CD4-positive, alpha-beta T cell treated with Interleukin-10 for 1 hour (primary cell): ENCODE data around the gene SMYD3.

ENCODE experiments used
- DNase-seq: peaks from one replicate; pipeline ENCODE4 v3.0.0-alpha.2; 2020

Gene SMYD3

GRCh38 chr1:246208105-246208504 lies 299.0 kb downstream of the SMYD3 start:
- no peak for DNase-seq

DNA sequence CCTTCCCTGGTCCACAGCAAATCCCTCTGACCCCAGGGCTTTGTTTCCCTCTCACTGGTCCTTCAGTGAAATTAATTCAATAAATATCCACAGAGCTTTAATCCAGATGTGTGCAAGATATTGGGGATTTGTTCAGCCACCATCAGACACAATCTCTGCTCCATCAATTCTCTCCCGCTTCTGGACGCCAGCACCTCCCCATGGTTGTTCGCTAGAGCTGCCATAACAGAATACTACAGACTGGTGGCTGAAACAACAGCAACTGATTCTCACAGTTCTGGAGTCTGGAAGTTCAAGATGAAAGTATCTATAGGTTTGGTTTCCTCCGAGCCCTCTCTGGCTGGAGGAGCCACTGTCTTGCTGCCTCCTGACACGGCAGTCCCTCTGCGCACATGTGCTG lies 303.9 kb downstream of the SMYD3 start:
- no peak for DNase-seq

DNA sequence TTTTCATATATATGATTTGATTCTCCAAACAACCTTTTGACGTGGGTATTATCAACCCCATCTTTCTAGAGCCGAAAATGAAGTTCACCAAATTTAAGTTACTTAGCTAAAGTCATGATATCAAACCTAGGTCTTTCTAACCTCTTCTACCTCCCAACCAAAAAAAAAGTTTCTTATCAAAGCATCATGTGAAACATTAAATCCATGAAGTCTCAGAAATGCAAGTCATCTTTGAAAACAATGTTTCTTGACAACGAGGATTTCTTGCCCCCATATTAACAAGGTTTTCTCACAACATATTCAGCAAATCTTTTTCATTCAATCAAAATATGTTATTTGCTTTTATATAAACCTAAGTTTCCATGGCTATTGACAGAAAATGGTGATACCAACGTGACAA lies 306.3 kb downstream of the SMYD3 start:
- DNase-seq = no peak

- DNase-seq = no peak
Measured at GRCh38 chr1:246200225-246200624, 306.9 kb downstream of the SMYD3 start.

DNA sequence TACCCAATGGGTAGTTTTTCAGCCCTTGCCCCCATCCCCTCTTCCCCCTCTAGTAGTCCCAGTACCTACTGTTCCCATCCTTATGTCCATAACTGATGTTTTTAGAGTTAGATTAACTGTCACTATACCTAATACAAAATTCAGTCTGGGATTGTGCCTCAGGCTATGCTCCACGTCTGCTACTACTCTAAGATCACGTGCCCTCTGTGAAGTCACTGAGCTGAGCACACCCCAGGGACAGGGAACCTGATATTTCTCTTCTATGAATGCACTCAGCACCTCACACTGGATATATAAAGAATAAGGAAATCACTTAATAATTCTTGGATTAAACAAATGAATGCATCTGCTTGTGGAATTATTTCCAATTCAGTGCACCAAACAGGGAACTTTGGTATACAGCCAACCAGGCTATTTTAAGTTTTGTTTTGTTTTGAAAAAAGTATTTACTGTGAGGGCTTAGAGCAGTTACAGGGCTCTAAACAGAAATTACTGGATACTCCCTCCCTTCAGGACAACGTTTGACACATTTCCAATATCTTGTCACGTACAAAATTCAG lies 307.9 kb downstream of the SMYD3 start:
- no peak for DNase-seq

- no peak for DNase-seq
Measured at GRCh38 chr1:246198115-246198816, 308.8 kb downstream of the SMYD3 start.

GRCh38 chr1:246197076-246197475 lies 310.0 kb downstream of the SMYD3 start:
- no peak for DNase-seq

DNA sequence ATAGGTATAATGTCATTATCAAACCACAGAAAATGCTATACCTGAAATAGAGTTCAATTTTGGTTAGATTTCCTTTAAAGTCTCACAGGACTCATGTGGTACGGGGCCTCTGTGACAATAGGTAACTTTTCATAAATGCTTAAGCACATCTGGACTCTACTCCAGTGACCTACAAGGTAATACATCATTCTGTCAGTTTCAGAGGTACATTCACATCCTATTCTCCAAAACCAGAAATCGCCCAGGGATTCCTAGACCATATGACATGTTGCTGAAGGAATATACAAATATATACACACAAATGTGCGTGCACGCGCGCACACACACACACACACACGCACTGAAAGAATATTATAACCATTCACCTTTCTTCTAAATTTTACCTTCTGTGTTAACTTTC lies 311.8 kb downstream of the SMYD3 start:
- no peak for DNase-seq

DNA sequence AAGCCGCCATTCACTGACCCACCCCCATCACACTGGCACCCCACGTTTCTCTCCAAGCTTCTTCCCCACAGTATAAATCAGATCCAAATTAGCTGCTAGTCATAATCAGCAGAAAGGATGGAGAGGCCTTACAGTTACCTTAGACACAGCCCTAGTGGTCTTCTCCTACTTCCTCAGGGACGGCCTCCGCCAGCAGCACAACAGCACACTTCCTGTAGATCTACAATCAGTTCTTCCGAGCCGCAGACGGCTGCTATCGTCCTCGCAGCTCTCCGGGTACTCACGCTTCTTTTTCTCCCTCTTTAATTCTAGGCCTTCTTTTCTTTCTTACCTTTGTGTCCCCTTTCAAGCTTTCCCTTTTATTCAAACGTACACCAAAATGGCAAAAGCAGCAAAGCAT lies 313.5 kb downstream of the SMYD3 start:
- DNase-seq = no peak

GRCh38 chr1:246189126-246189525 lies 318.0 kb downstream of the SMYD3 start:
- DNase-seq = no peak

GRCh38 chr1:246187834-246188372 lies 319.2 kb downstream of the SMYD3 start:
- no peak for DNase-seq

DNA sequence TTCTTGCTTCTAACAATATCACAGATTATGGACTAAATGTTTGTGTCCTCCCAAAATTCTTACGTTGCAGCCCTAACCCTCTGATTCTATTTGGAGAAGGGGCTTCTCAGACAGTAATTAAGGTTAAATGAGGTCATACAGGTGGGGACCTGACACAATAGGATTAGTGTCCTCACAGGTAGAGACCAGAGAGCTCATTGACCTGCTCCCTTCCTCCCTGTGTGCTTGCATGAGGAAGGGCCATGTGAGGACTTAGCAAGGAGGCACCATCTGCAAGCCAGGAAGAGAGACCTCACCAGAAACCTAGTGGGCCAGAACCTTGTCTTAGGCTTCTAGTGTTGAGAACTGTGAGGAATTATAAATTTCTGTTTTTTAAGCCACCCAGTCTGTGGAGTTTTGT lies 322.6 kb downstream of the SMYD3 start:
- no peak for DNase-seq

DNA sequence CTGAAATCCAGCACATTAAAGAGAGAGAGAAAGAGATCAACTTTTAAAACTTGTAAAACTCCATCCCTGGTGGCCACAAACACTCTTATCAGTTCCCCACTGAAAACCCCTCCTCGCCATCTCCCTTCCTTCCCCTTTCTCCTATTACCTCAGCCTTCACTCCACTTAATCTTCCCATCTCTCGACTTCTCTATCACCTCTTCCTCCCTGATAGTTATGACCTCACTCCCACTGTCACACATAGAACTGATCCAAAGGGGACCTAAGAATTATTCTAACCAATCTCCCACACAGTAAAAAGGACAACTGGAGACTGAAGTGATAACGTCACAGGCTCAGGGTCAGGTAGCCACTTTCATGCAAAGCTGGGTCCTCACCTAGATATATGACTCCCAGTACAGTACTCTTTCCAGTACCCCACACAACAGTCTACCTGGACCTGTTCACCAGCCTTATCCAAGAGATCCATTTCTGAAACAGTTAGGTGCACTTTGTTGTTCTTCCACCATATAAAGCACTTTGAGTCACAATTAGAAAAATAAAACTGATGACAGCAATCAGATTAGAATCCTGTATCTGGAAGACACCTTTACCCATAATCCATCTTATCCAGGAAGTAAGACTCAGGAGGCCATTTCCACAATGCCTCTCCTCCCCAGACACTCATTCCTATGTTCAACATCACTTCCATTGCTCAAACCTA lies 324.8 kb downstream of the SMYD3 start:
- DNase-seq = no peak

DNA sequence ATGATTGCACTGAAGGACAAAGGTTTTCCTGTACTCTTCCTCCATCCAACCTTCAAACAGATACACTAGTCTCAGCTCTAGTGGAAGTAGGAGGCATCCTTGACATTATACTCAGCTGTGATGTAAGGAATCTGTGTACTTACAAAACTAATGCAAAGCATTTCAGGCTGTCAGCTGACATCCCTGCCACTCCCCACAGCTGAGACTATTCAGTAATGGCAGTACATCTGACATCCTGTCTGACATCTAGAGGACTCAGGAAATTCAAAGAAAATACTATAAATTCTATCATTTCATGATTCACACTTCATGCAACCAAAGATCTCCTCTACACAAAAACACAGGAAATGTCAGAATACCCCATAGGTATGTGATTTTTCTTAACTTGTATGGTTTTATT lies 325.8 kb downstream of the SMYD3 start:
- no peak for DNase-seq

DNA sequence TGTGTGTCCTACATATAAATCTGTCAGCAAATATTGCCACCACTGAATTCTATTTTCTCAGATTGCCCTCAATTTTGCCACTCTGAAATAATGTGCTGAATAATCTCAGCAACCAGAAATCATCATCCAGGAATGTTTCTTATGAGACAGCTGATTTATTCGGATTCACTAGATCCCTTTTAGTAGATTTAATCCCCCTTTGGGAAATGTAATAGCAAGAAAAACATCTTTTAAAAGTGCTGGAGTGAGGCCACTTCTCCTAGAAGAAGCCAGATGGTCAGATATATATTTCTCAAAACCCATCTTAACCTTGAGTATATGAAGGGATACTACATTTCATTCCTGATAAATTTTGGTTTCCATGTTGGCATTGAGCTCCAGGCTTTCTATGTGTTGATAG lies 327.7 kb downstream of the SMYD3 start:
- DNase-seq = no peak

GRCh38 chr1:246178717-246179311 lies 328.3 kb downstream of the SMYD3 start:
- no peak for DNase-seq

GRCh38 chr1:246176126-246177024 lies 330.7 kb downstream of the SMYD3 start:
- no peak for DNase-seq

DNA sequence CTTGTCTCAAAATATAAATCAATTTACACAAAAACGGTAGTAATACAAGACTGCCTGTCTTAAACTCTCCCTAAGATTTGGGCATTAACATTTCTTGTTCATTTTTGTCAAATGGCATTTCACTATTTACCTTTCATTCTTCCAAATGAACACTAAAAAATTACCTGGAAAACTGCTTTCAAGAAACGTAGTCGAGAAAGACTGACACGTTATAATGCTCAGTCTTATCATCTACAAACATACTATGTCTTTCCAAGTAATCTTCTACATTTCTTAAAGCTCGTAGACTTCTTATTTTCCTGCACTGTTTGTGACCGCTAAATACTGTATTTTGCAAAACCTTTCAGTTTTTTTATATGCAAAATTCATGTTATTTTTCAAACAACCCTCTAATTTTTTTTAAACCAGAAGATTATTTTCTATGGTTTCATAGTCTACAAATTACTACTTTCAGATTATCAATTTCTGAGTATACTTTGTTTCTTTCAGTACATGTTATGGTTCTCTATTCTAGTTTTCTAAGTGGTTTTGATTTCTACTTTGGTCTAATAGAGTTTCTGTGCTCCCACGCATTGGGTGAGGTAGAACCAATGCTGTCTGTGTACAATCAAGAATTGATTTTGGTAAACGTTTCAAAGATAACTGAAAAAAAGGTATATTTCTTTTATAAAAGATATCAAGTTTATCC lies 336.4 kb downstream of the SMYD3 start:
- no peak for DNase-seq

DNA sequence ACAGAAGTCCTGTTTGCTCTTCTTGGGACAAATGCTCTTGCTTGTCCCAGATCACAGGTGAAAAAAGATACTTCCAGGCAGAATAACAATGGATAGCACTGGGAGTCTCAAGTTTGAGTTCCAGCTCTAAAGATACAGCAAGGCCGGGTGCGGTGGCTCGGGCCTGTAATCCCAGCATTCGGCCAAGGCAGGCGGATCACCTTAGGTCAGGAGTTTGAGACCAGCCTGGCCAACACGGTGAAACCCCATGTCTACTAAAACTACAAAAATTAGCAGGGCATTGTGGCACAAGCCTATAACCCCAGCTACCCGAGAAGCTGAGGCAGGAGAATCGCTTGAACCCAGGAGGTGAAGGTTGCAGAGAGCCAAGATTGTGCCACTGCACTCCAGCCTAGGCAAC lies 337.6 kb downstream of the SMYD3 start:
- no peak for DNase-seq

GRCh38 chr1:246169019-246169418 lies 338.1 kb downstream of the SMYD3 start:
- no peak for DNase-seq

GRCh38 chr1:246166841-246167240 lies 340.2 kb downstream of the SMYD3 start:
- no peak for DNase-seq
